Choroid plexus epithelial cell (primary cell): ENCODE measurements around the gene MIOS.

Experiments used
- DNase-seq: peaks from one replicate; pipeline ENCODE4 v3.0.0-alpha.2; 2010; ENCODE audit warnings: low read depth
- H3K4me3 ChIP-seq: 2 replicates; pipeline ENCODE4 v1.5.1; 2011; ENCODE audit warnings: low read depth, mild to moderate bottlenecking, control low read depth, low read length, moderate library complexity
- TF ChIP-seq, protein P1 (sequence below): conservative IDR thresholded peaks from 2 replicates; pipeline ENCODE4 v1.5.1; 2011; ENCODE audit warnings: low read depth, mild to moderate bottlenecking, control low read depth, inconsistent platforms, low read length, moderate library complexity

Gene MIOS

DNA sequence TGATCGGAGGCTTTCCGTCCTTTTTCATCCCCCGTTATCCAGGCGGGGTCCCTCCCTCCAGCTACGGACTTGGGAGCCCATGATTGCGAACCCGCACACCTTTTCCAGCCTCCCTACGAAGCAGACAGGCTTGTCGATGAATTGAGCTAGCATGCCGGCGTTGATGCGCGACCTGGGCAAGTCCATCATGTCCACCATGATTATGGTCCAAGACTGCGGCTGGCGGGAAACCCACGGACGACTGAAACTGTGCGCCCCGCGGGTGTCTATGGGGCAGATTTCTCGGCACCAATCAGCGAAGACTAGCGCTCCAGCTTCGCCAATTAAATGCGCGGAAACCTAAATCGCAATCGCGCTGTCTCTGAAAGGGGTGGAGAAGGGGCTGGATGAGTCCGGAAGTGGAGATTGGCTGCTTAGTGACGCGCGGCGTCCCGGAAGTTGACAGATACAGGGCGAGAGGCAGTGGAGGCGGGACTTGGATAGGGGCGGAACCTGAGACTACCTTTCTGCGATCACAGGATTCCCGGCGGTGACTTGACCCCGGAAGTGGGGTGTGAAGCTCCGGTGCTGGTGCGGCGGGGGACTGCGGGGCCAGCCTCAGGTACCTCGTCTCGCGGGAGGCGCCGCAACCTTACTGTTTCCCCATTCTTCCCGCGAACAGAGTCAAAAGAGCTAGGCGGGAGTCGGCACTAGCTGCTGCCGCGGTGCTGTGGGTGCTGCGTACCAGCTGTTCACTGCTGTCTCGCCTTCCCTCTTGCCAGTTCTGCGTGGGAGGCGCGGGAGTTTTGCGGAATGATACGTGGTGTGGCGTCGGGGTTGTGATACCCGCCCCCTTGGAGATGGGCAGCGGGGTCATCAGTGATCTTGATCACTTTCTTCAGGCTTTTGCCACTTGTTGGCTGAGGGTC, 73.8 kb downstream of the MIOS start, which contains the start of gene UMAD1:
TSS of gene UMAD1 (plus strand) at position 532 of the 908 bp plus-strand sequence. CDS start 32,620 bp downstream, outside the sequence.
- peak within 1 kb of the TSS; percentile 78 for H3K4me3 ChIP-seq
- DNase-seq: peak; percentile 99
- TF ChIP-seq, protein P1, sequence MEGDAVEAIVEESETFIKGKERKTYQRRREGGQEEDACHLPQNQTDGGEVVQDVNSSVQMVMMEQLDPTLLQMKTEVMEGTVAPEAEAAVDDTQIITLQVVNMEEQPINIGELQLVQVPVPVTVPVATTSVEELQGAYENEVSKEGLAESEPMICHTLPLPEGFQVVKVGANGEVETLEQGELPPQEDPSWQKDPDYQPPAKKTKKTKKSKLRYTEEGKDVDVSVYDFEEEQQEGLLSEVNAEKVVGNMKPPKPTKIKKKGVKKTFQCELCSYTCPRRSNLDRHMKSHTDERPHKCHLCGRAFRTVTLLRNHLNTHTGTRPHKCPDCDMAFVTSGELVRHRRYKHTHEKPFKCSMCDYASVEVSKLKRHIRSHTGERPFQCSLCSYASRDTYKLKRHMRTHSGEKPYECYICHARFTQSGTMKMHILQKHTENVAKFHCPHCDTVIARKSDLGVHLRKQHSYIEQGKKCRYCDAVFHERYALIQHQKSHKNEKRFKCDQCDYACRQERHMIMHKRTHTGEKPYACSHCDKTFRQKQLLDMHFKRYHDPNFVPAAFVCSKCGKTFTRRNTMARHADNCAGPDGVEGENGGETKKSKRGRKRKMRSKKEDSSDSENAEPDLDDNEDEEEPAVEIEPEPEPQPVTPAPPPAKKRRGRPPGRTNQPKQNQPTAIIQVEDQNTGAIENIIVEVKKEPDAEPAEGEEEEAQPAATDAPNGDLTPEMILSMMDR: no peak

DNA sequence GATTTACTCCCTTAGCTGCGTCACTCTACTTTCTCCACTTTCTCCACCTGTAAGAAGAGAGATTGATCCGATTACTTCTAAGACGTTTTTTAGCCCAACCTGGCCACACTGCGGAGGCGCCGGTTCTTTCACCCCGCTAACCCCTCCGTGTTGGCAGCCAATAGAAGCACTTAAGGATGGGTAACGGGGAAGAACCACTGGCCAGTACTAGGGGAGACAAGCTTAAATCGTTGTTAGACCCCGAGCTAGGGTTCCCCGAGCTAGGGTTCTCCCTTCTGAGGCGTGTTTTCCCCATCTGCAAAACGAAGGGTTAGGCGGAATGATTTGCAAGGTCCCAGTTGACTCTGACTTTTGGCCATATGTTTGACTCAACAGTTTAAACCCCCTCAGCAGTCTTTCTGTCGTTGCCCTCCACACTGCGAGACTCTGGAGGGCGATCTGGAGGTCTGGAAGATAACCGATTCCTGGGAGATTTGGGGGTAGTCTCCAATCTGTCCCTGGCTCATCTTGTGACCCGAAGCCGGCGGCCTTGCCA, 74.5 kb downstream of the MIOS start:
- DNase-seq: no peak
- TF ChIP-seq, protein P1: no peak
- H3K4me3 ChIP-seq: peak overlapping the region; percentile 78

DNA sequence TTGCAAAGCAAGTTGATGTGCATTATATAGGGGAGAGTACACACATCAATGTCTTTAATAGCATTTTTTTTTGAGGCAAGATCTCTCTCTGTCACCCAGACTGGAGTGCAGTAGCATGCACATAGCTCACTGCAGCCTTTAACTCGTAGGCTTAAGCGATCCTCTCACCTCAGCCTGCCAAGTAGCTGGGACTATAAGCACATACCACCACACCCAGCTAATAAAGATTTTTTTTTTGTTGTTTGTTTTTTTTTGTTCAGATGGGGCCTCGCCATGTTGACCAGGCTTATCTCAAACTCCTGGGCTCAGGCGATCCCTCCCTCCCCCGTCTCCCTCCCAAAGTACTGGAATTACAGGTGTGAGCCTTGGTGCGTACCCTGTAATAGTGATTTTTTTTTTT, 75.4 kb downstream of the MIOS start:
- no peak overlapping the region for H3K4me3 ChIP-seq
- TF ChIP-seq, protein P1: no peak
- no peak for DNase-seq

DNA sequence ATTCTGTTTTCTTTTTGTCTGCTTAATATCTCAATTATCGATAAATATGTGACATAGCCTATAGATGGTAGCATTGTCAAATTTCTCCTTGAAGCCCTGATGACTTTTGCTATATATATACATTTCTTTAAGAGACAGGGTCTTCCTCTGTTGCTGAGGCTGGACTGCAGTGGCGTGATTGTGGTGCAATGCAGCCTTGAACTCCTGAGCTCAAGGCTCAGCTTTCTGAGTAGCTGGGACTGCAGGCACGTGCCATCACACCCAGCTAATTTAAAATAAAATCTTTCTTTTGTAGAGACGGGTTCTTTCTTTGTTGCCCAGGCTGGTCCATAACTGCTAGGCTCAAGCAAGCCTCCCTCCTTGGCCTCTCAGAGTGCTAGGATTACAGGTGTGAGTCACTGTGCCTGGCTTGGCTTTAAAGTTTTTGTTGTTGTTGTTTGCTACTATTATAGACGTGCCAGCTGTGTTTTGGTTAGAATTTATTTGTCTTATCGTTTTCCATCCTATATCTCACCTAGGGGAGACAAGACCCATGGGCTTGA, 80.9 kb downstream of the MIOS start:
- no peak overlapping the region for H3K4me3 ChIP-seq
- TF ChIP-seq, protein P1: no peak
- DNase-seq: no peak

DNA sequence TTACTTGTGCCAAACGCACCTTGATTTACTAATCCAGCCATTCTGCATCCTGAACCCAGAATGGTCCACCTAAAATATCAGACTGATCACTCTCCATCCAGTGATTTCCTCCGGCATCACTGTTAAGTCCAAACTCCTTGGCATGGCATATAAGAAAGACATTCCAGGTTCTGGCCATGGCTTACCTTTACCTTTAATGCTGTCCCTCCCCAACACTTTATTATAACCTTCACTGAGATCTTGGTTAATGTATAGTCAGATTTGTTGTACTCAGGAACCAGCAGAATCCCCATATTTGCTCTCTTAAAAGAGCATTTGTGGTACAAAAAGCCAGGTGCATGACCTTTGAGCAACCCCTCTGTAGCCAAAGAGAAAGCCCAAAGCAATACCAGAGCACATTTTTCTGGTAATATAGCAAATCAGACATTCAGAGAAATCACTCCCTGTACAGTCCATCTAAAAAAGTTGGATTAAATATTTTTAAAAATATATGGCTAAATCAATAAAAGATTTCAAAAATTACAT, 84.1 kb downstream of the MIOS start:
- H3K4me3 ChIP-seq: no peak overlapping the region
- TF ChIP-seq, protein P1: no peak
- no peak for DNase-seq

DNA sequence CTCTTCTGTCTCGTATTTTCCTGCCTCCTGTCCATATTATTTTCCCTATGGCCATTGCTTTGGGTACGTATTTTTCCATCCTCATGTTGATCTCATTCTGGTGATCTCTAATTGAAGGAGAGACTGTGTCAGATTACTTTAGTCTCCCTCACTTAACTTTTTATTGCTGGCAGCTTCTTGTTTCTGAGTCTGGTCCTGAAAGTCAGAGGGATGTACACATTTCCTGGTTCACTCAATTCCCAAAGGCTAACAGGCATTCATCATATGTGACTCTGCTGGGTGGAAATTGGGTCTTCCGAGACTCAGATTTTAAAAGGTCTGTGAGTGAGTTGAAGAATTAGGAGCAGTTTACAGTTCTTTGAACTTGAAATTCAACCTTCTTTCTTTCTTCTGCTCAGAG, 84.8 kb downstream of the MIOS start:
- TF ChIP-seq, protein P1: no peak
- no peak for DNase-seq

More for the DNA sequence above, 84.8 kb downstream of the MIOS start:
- no peak overlapping the region for H3K4me3 ChIP-seq
